Breast epithelium (tissue), 4 donors: ENCODE results near the gene YBX1. TPM values are rescaled to one million over a fixed set of nuclear protein-coding genes. Genes with fewer than 3 reads are reported as not detected.
"Not testable (repeated sequence)": the region's sequence is repeated elsewhere in the genome, so short reads cannot be mapped to it uniquely, and the experiment has no call there.

Experiments
- DNase-seq, 2 donors: peaks; one replicate each; pipeline ENCODE4 v3.0.0-alpha.2; 2019; ENCODE audit warnings: low spot score in 2 of 2
- H3K27ac ChIP-seq, 2 donors: fragments of 200-600 bp; sonication (generic) in 1 of 2; one replicate each; pipeline ENCODE4 v1.5.1; 2016 to 2019; ENCODE audit warnings: mild to moderate bottlenecking in 1 of 2
- H3K27me3 ChIP-seq, 2 donors: fragments of 200-600 bp; sonication (generic) in 1 of 2; one replicate each; pipeline versions ENCODE4 v1.5.1 to v1.6.0; 2017 to 2019; ENCODE audit warnings: control low read depth in 1 of 2, mild to moderate bottlenecking in 1 of 2
- H3K36me3 ChIP-seq: fragments of 200-600 bp; one replicate; pipeline ENCODE4 v1.5.1; 2019
- H3K4me1 ChIP-seq, 2 donors: fragments of 200-600 bp; sonication (generic); one replicate each; pipeline ENCODE4 v1.5.1; 2016 to 2019; ENCODE audit warnings: control low read depth in 1 of 2
- H3K4me3 ChIP-seq, 3 donors: fragments of 200-600 bp; sonication (generic); 1 replicate in 2 of 3; 2 replicates in 1 of 3; pipeline ENCODE4 v1.5.1; 2016 to 2019; ENCODE audit warnings: mild to moderate bottlenecking in 3 of 3, moderate library complexity in 2 of 3
- H3K9me3 ChIP-seq, 2 donors: fragments of 200-600 bp; sonication (generic) in 1 of 2; one replicate each; pipeline ENCODE4 v1.5.1; 2016 to 2019; ENCODE audit warnings: control low read depth in 1 of 2
- POLR2A ChIP-seq: fragments of 450-650 bp; IDR thresholded peaks from one replicate; pipeline ENCODE4 v1.6.1; 2016; ENCODE audit warnings: antibody characterized with exemption, mild to moderate bottlenecking, moderate library complexity
- POLR2AphosphoS5 ChIP-seq, 3 donors: sonication (generic); formaldehyde crosslinking; IDR thresholded peaks; one replicate each; pipeline ENCODE4 v1.6.1; 2017; ENCODE audit warnings: antibody characterized with exemption in 3 of 3
- intact Hi-C: fragments of 100-400 bp; cut with DNase I; formaldehyde crosslinking; loops from one replicate; pipeline ENCODE4 v1.15.1; 2023; ENCODE audit warnings: low total_unique reads
- total RNA-seq, 3 donors: library from RNA; depleted of rRNA; stranded (reverse); fragments of >200 nt; gene quantifications; one replicate each; pipeline ENCODE4 v1.1.0, GENCODE V29; 2016
- TF ChIP-seq, protein P1 (sequence below), 3 donors: fragments of 450-650 bp; IDR thresholded peaks; one replicate each; pipeline ENCODE4 v1.5.1; 2016 to 2017; ENCODE audit warnings: antibody characterized with exemption in 3 of 3, mild to moderate bottlenecking in 3 of 3, moderate library complexity in 3 of 3

The YBX1 gene
- total RNA-seq, 3 donors from 2014 or later, result 332 to 694 (median 485) TPM

DNA sequence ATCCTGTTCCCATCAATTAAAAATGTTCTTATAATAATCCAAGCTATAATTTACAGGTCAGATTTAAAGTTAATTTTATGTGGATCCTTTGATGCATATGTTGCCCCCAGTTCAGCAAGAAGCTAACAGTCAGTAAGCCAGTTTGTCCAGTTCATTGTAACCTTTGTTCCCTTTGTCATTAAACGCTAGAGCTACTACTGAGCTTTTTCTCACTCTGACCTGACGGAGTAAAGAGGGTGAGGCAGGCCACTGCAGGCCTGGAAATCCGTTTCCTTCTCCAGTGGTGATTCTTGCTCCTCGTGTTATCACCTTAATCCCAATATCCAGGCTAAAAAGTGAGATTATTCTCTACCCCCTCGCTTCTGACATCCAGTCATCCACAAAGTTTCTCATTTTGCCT lies 10.2 kb downstream of the YBX1 start:
- no peaks in the 10 kb centered on the region for H3K9me3 ChIP-seq
- TF ChIP-seq, protein P1, sequence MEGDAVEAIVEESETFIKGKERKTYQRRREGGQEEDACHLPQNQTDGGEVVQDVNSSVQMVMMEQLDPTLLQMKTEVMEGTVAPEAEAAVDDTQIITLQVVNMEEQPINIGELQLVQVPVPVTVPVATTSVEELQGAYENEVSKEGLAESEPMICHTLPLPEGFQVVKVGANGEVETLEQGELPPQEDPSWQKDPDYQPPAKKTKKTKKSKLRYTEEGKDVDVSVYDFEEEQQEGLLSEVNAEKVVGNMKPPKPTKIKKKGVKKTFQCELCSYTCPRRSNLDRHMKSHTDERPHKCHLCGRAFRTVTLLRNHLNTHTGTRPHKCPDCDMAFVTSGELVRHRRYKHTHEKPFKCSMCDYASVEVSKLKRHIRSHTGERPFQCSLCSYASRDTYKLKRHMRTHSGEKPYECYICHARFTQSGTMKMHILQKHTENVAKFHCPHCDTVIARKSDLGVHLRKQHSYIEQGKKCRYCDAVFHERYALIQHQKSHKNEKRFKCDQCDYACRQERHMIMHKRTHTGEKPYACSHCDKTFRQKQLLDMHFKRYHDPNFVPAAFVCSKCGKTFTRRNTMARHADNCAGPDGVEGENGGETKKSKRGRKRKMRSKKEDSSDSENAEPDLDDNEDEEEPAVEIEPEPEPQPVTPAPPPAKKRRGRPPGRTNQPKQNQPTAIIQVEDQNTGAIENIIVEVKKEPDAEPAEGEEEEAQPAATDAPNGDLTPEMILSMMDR (IDR thresholded peaks at IDR 0.05), result no peak
- no peak for TF ChIP-seq POLR2AphosphoS5 (IDR thresholded peaks at IDR 0.05)
- no peak for TF ChIP-seq POLR2A
- no peak overlapping the region for H3K4me3 ChIP-seq
- no peaks in the 10 kb centered on the region for H3K36me3 ChIP-seq
- intact Hi-C loops, result no loop called here
- no peaks in the 10 kb centered on the region for H3K27me3 ChIP-seq
- H3K27ac ChIP-seq, result no peak overlapping the region
- H3K4me1 ChIP-seq, result no peaks in the 10 kb centered on the region
- no peak for DNase-seq

DNA sequence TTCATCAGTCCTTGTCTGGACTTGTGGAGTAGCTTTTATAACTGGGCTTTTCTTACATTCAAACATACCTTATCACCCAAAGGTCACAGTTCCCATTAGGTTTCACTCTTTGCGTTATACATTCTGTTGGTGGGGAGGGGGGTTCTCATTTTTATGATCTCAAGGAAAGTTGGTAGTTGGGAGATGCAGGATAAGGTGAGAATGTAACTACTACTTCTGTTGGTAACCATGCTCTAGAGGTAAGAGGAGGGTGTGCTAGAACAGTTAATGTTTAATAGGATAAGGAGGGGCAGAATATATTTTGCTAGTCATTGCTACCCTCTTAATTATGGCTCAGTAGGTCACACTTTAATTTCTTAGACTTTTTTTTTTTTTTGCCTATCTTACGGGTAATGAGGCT lies 10.7 kb downstream of the YBX1 start:
- H3K4me1 ChIP-seq, result no peaks in the 10 kb centered on the region
- no peak for TF ChIP-seq POLR2AphosphoS5 (IDR thresholded peaks at IDR 0.05)
- TF ChIP-seq POLR2A, result no peak
- TF ChIP-seq, protein P1 (IDR thresholded peaks at IDR 0.05), result no peak
- H3K9me3 ChIP-seq, result no peaks in the 10 kb centered on the region
- DNase-seq, result no peak
- no peak overlapping the region for H3K4me3 ChIP-seq
- intact Hi-C loops, result no loop called here
- H3K27me3 ChIP-seq, result no peaks in the 10 kb centered on the region
- no peak overlapping the region for H3K27ac ChIP-seq
- H3K36me3 ChIP-seq, result no peaks in the 10 kb centered on the region

- H3K27me3 ChIP-seq, result no peaks in the 10 kb centered on the region
- no peaks in the 10 kb centered on the region for H3K9me3 ChIP-seq
- intact Hi-C loops, result no loop called here
- H3K27ac ChIP-seq, result no peak overlapping the region
- H3K4me3 ChIP-seq, result no peak overlapping the region
- H3K4me1 ChIP-seq, result no peaks in the 10 kb centered on the region
- TF ChIP-seq POLR2A (no peak), POLR2AphosphoS5 (IDR thresholded peaks at IDR 0.05) (no peak)
- TF ChIP-seq, protein P1 (IDR thresholded peaks at IDR 0.05), result no peak
- no peaks in the 10 kb centered on the region for H3K36me3 ChIP-seq
- no peak for DNase-seq
Observed at GRCh38 chr1:42698081-42698813, 16.0 kb downstream of the YBX1 start.

DNA sequence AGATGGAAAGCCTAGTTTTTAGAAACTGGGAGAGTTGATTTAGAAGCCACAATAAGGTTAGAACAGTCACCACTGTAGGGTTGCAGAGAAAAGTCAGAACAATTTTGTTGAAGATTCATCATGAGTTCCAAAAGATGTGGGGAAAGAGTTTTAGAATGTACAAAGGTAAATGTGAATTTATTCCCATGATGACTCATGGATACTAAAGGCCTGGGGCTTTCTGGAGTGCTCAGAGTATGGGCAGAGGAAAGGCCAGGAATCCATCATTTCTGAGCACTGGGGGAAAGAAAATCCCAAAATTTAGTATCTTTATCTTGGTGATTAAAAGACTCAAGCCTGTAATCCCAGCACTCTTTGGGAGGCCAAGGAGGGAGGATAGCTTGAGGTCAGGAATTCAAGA lies 17.8 kb downstream of the YBX1 start:
- no peak for DNase-seq
- Histone ChIP-seq H3K36me3 (no peaks in the 10 kb centered on the region), H3K4me1 (no peaks in the 10 kb centered on the region), H3K4me3 (no peak overlapping the region), H3K27me3 (no peaks in the 10 kb centered on the region), H3K9me3 (no peaks in the 10 kb centered on the region), H3K27ac (no peak overlapping the region)
- TF ChIP-seq, protein P1 (IDR thresholded peaks at IDR 0.05), result no peak
- TF ChIP-seq POLR2AphosphoS5 (IDR thresholded peaks at IDR 0.05) (no peak), POLR2A (no peak)
- intact Hi-C loops, result no loop called here

DNA sequence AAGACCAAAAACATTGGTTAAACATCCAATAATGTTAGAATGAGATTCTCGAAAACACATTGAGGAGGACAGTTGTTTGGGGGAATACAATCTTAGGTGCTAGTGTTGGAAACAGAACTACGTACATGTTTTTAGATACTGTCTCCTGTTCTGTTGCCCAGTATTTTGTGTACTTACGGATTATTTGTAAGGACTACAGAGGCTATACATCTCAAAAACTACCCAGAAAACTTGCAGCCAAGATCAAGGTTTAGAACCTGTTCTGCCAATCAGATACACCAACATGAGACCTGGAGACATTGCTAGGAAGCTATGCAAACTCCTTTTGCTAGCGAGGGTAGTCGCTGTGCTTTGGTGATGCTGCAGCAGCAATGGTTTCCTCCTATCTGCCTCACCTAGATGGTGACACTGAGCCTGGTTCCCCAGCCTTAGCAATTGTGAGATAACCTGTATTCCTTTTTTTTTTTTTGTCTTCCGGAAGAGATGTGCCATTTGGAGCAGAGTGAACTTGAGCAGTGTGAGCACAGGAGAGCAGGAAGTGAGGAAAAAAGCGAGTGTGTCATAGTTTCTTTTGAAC lies 21.8 kb downstream of the YBX1 start:
- Histone ChIP-seq H3K36me3 (no peaks in the 10 kb centered on the region), H3K4me3 (no peak overlapping the region), H3K9me3 (no peaks in the 10 kb centered on the region), H3K27me3 (no peaks in the 10 kb centered on the region), H3K27ac (no peak overlapping the region), H3K4me1 (no peaks in the 10 kb centered on the region)
- intact Hi-C loops, result no loop called here
- no peak for TF ChIP-seq POLR2A
- TF ChIP-seq, protein P1 (IDR thresholded peaks at IDR 0.05), result no peak
- TF ChIP-seq POLR2AphosphoS5 (IDR thresholded peaks at IDR 0.05), result no peak
- DNase-seq, result no peak

DNA sequence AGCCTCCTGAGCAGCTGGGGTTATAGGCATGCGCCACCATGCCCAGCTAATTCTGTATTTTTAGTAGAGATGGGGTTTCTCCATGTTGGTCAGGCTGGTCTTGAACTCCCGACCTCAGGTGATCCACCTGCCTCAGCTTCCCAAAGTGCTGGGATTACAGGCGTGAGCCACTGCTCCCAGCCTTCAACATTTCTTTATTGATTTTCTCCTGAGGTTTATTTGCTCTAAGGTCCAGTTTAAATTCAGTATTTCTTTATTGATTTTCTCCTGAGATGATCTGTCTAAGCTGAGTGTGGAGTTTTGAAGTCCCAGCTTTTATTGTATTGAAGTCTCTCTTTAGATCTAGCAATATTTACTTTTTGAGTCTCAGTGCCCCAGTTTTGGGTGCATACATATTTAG lies 30.6 kb downstream of the YBX1 start:
- H3K36me3 ChIP-seq, H3K4me1 ChIP-seq, H3K27ac ChIP-seq, intact Hi-C loops, H3K4me3 ChIP-seq, DNase-seq, H3K27me3 ChIP-seq: not testable (repeated sequence)
- peaks cover 11 to 23% of the 10 kb centered on the region in 2 donors for H3K9me3 ChIP-seq
